K562 (cell line): ENCODE measurements around the gene NMUR1. TPM values are rescaled to one million over a fixed set of nuclear protein-coding genes. Genes with fewer than 3 reads are reported as not detected.

Experiments
- ATAC-seq: fragments of 200-7000 bp; cut with Tn5 transposase; 3 replicates; pipeline ENCODE4 v1.9.1; 2020; ENCODE audit warnings: moderate library complexity
- BruUV-seq: library from RNA; stranded (reverse); fragments of 400-500 nt; replicated peaks from 2 replicates; lab custom pipeline; 2021; lab: Mats Ljungman, UMichigan
- CTCF ChIA-PET: fragments of 300-600 bp; formaldehyde crosslinking; extraction: SDS; loops from one replicate; lab custom pipeline; 2021; ENCODE audit warnings: low intra/inter-chr PET ratio; lab: Yijun Ruan, JAX
- POLR2A ChIA-PET: fragments of 300-600, 350-650 bp; sonication (Branson Sonifier 250); formaldehyde crosslinking; extraction: SDS; loops from one replicate; lab custom pipeline; 2021; ENCODE audit warnings: antibody characterized with exemption, inconsistent platforms; lab: Yijun Ruan, JAX
- DNase-seq, 4 experiments: peaks; one replicate each; pipeline versions ENCODE4 v3.0.0 to v3.0.0-alpha.2; 2011 to 2018; ENCODE audit warnings: low spot score in 3 of 4, mixed read lengths in 3 of 4; ENCODE audit errors: extremely low read depth in 1 of 4
- FAIRE-seq: peaks from 2 replicates; lab custom pipeline; 2011; peaks lifted over from hg19 to GRCh38; lab: Jason Lieb, UNC
- H2AFZ ChIP-seq: 2 replicates; pipeline ENCODE4 v1.6.0; 2011; ENCODE audit warnings: low read depth, low read length, control low read depth, inconsistent platforms
- H3K27ac ChIP-seq: fragments of 200-600 bp; 3 replicates; pipeline ENCODE4 v1.8.0; 2011; ENCODE audit warnings: low read depth, mild to moderate bottlenecking, control low read depth, inconsistent platforms, low read length, moderate library complexity, mixed read lengths; ENCODE audit errors: extremely low read depth
- H3K27me3 ChIP-seq, 2 experiments: fragments of 300-600 bp in 1 of 2; 2 replicates in 1 of 2; 3 replicates in 1 of 2; pipeline versions ENCODE4 v1.6.0 to v1.8.0; 2011; ENCODE audit warnings: inconsistent platforms in 2 of 2, low read length in 2 of 2, mild to moderate bottlenecking in 1 of 2, mixed read lengths in 1 of 2, moderate library complexity in 1 of 2; ENCODE audit not compliant: control insufficient read depth in 2 of 2, insufficient read depth in 2 of 2
- H3K36me3 ChIP-seq: fragments of 300-600 bp; 3 replicates; pipeline ENCODE4 v1.8.0; 2011; ENCODE audit warnings: mild to moderate bottlenecking, low read length, inconsistent platforms; ENCODE audit not compliant: control insufficient read depth, insufficient read depth
- H3K4me1 ChIP-seq, 2 experiments: fragments of 200-600 bp in 1 of 2; replicated peaks in 1 of 2; 2 replicates in 1 of 2; 3 replicates in 1 of 2; pipeline versions ENCODE4 v1.5.1 to v1.8.0; 2011; ENCODE audit warnings: inconsistent platforms in 2 of 2, low read length in 2 of 2, mild to moderate bottlenecking in 1 of 2, mixed read lengths in 1 of 2, moderate library complexity in 1 of 2; ENCODE audit not compliant: control insufficient read depth in 2 of 2, insufficient read depth in 2 of 2
- H3K4me2 ChIP-seq: 2 replicates; pipeline ENCODE4 v1.6.1; 2011; ENCODE audit warnings: low read length, control low read depth, inconsistent platforms, mixed read lengths; ENCODE audit not compliant: insufficient read depth
- H3K4me3 ChIP-seq: fragments of 200-600 bp; sonication (generic), shearing (Covaris generic); 2 replicates; pipeline ENCODE4 v1.5.1; 2016; ENCODE audit warnings: control low read depth, inconsistent platforms
- H3K79me2 ChIP-seq: fragments of 200-600 bp; 3 replicates; pipeline ENCODE4 v1.8.0; 2011; ENCODE audit warnings: low read length, inconsistent platforms; ENCODE audit not compliant: control insufficient read depth, insufficient read depth
- H3K9ac ChIP-seq, 2 experiments: 2 replicates each; pipeline versions ENCODE4 v1.6.0 to v1.6.1; 2011; ENCODE audit warnings: low read depth in 2 of 2, low read length in 2 of 2, control low read depth in 1 of 2, inconsistent platforms in 1 of 2, mild to moderate bottlenecking in 1 of 2, mixed read lengths in 1 of 2; ENCODE audit not compliant: insufficient read depth in 1 of 2
- H3K9me1 ChIP-seq: one replicate; pipeline ENCODE4 v1.6.0; 2011; ENCODE audit warnings: inconsistent platforms, mild to moderate bottlenecking, low read length, moderate library complexity; ENCODE audit not compliant: control insufficient read depth, insufficient read depth
- H3K9me3 ChIP-seq: replicated peaks from 2 replicates; pipeline ENCODE4 v1.5.1; 2011; ENCODE audit warnings: low read depth, low read length, inconsistent platforms; ENCODE audit not compliant: control insufficient read depth, insufficient read depth
- H4K20me1 ChIP-seq: replicated peaks from 2 replicates; pipeline ENCODE4 v1.6.1; 2011; ENCODE audit warnings: low read length, inconsistent platforms, mixed read lengths; ENCODE audit not compliant: control insufficient read depth, insufficient read depth
- ATF1 ChIP-seq, 2 experiments: fragments of 450-650 bp in 1 of 2; IDR thresholded peaks; 2 replicates each; pipeline ENCODE4 v1.6.1; 2016; ENCODE audit warnings: missing compliant biosample characterization in 1 of 2, missing genetic modification characterization in 1 of 2
- ELK3 ChIP-seq: fragments of 450-650 bp; formaldehyde crosslinking; IDR thresholded peaks from 2 replicates; pipeline ENCODE4 v1.4.0; 2020; ENCODE audit warnings: mild to moderate bottlenecking
- FOSL1 ChIP-seq: fragments of 200-800 bp; sonication (Bioruptor generic); conservative IDR thresholded peaks from 2 replicates; pipeline ENCODE4 v1.6.1; 2016; ENCODE audit warnings: missing genetic modification characterization, missing compliant biosample characterization
- LCOR ChIP-seq: sonication (generic); formaldehyde crosslinking; IDR thresholded peaks from 2 replicates; pipeline ENCODE4 v1.8.0; 2022; ENCODE audit warnings: mild to moderate bottlenecking, missing genetic modification reagents
- NFE2L1 ChIP-seq: fragments of 450-650 bp; IDR thresholded peaks from 2 replicates; pipeline ENCODE4 v1.6.1; 2016; ENCODE audit warnings: missing genetic modification characterization, low read depth, mild to moderate bottlenecking, missing compliant biosample characterization, moderate library complexity, borderline replicate concordance
- NR2C1 ChIP-seq, 2 experiments: fragments of 450-650 bp; IDR thresholded peaks; 2 replicates each; pipeline ENCODE4 v1.6.1; 2017; ENCODE audit warnings: mild to moderate bottlenecking in 2 of 2, antibody characterized with exemption in 1 of 2, inconsistent platforms in 1 of 2, missing compliant biosample characterization in 1 of 2, missing genetic modification characterization in 1 of 2
- PCBP2 ChIP-seq: fragments of 200-400 bp; formaldehyde crosslinking; IDR thresholded peaks from 2 replicates; pipeline ENCODE4 v1.6.1; 2018; ENCODE audit warnings: low read length, low read depth, mild to moderate bottlenecking, moderate library complexity; ENCODE audit not compliant: poor library complexity, severe bottlenecking
- POU5F1 ChIP-seq: fragments of 150-350 bp; IDR thresholded peaks from 2 replicates; pipeline ENCODE4 v1.6.1; 2014; ENCODE audit warnings: borderline replicate concordance, low read length, low read depth, mild to moderate bottlenecking; ENCODE audit not compliant: partially characterized antibody
- RCOR1 ChIP-seq, 2 experiments: IDR thresholded peaks; 2 replicates each; pipeline ENCODE4 v1.6.1; 2012; ENCODE audit warnings: low read depth in 2 of 2, low read length in 2 of 2, borderline replicate concordance in 1 of 2, improper control_type of control experiment in 1 of 2
- RNF219 ChIP-seq: fragments of 250-450 bp; sonication (Bioruptor Pico); IDR thresholded peaks from 2 replicates; pipeline ENCODE4 v1.5.0; 2022; ENCODE audit warnings: mild to moderate bottlenecking
- SIN3A ChIP-seq, 2 experiments: fragments of 150-350 bp in 1 of 2; IDR thresholded peaks; 2 replicates each; pipeline ENCODE4 v1.6.1; 2011 to 2016; ENCODE audit warnings: borderline replicate concordance in 2 of 2, low read depth in 2 of 2, low read length in 2 of 2, mild to moderate bottlenecking in 2 of 2, moderate library complexity in 2 of 2; ENCODE audit not compliant: control insufficient read depth in 1 of 2
- SMC3 ChIP-seq: conservative IDR thresholded peaks from 2 replicates; pipeline ENCODE4 v1.6.1; 2011; ENCODE audit warnings: low read depth, low read length, improper control_type of control experiment; ENCODE audit not compliant: insufficient read depth
- TAF9B ChIP-seq: fragments of 450-650 bp; IDR thresholded peaks from 2 replicates; pipeline ENCODE4 v1.6.1; 2018; ENCODE audit warnings: mild to moderate bottlenecking; ENCODE audit not compliant: partially characterized antibody
- WGBS: fragments of 100-300 bp; shearing (Covaris generic); methylation state at CpG from one replicate; pipeline ENCODE4 v1.1.6; 2016; ENCODE audit warnings: low coverage, mixed read lengths; ENCODE audit not compliant: insufficient coverage; ENCODE audit errors: missing lambda C conversion rate; 5-methylcytosine and 5-hydroxymethylcytosine counted together
- in situ Hi-C: fragments of 300-500 bp; cut with MboI; formaldehyde crosslinking; loops from 4 replicates; pipeline ENCODE4 v1.15.0; 2018; ENCODE audit warnings: inconsistent platforms, mixed read lengths
- intact Hi-C: fragments of 100-400 bp; cut with micrococcal nuclease; formaldehyde crosslinking; loops from 2 replicates; pipeline ENCODE4 v1.14.2; 2022
- polyA plus RNA-seq, 8 experiments: library from polyadenylated mRNA; depleted of rRNA in 4 of 8; stranded (reverse) in 5 of 8; unstranded in 3 of 8; fragments of >200 nt; fragmentation: Nextera tagmentation in 2 of 8; fragmentation: Illumina TruSeq in 1 of 8; extraction: Ambion mirVana in 2 of 8; extraction: Trizol in 1 of 8; gene quantifications; 2 replicates each; pipeline versions ENCODE4 v1.2.1 to v1.2.3, GENCODE V29; 2011 to 2014; ENCODE audit warnings: inconsistent platforms in 1 of 8, missing spikeins in 1 of 8
- total RNA-seq, 7 experiments: library from RNA; depleted of rRNA in 6 of 7; stranded (reverse); fragments of >200 nt in 6 of 7; fragmentation: Illumina TruSeq in 2 of 7; extraction: Trizol in 2 of 7; gene quantifications; 2 replicates each; pipeline versions ENCODE4 v1.2.1 to v1.2.3, GENCODE V29; 2011 to 2021; ENCODE audit warnings: low replicate concordance in 1 of 7
- TF ChIP-seq, protein P1 (sequence below): sonication (generic); formaldehyde crosslinking; IDR thresholded peaks from 2 replicates; pipeline ENCODE4 v1.8.1; 2023; ENCODE audit warnings: mild to moderate bottlenecking, missing genetic modification reagents, moderate library complexity
- TF ChIP-seq, protein P2 (sequence below): IDR thresholded peaks from 3 replicates; pipeline ENCODE4 v1.6.1; 2011; ENCODE audit warnings: borderline replicate concordance, mild to moderate bottlenecking; ENCODE audit not compliant: insufficient read length, insufficient read depth

NMUR1 gene
- total and polyA plus RNA-seq, 9 of the 15 experiments (the other 6 are each of a cell fraction or from before 2014, with no cell fraction given), result 0.01 to 0.27 (median 0.15) TPM

DNA sequence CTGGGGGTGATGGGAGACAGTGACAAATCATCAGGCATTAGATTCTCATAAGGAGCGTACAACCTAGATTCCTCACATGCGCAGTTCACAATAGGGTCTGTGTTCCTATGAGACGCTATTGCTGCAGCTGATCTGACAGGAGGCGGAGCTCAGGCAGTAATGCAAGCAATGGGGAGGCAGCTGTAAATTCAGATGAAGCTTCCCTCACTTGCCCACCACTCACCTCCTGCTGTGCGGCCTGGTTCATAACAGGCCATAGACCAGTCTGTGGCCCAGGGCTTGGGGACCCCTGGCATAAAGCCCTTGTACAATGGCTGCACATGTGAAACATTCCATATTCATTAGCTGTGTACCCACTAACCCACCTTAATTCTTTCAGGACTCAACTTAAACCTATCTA lies 18.0 kb downstream of the NMUR1 start:
- H3K9me1 ChIP-seq, result no peaks in the 10 kb centered on the region
- H3K4me2 ChIP-seq, result no peak overlapping the region
- no peaks in the 10 kb centered on the region for H3K9me3 ChIP-seq
- no peaks in the 10 kb centered on the region for H4K20me1 ChIP-seq
- FAIRE-seq, result no peak
- no peak overlapping the region for H3K27ac ChIP-seq
- in situ Hi-C loops, result no loop called here
- POLR2A ChIA-PET, result interaction anchor here (0.9 kb wide), 1 partner anchor 48 kb away, joined by 3 read pairs; the partner anchor contains the start of gene NCL
- no TSS peak for BruUV-seq
- H3K9ac ChIP-seq, result no peak overlapping the region; a peak in 1 of 4 replicates
- DNase-seq, result no peak
- WGBS, result 81% methylated on average over 5 of the region's 5 CpGs
- no peak for ATAC-seq
- H3K27me3 ChIP-seq, result no peaks in the 10 kb centered on the region
- peaks cover 9 to 13% of the 10 kb centered on the region in 2 experiments; a peak in 4 of 5 replicates for H3K4me1 ChIP-seq
- peaks cover 5% of the 10 kb centered on the region; the same call in 1 of the 3 replicates for H3K36me3 ChIP-seq
- CTCF ChIA-PET, result no interaction called here
- H3K79me2 ChIP-seq, result peaks cover 20% of the 10 kb centered on the region
- intact Hi-C loops, result loop anchor here (5.0 kb wide), 1 partner anchor 445 kb away; no protein-coding TSS in a partner anchor
- no peak overlapping the region for H3K4me3 ChIP-seq
- no peak overlapping the region for H2AFZ ChIP-seq
- no peak for TF ChIP-seq ATF1 (CRISPR knock-in tag; IDR thresholded peaks at IDR 0.05)
- TF ChIP-seq ATF1 (tag; IDR thresholded peaks at IDR 0.05), result no peak
- TF ChIP-seq SIN3A (IDR thresholded peaks at IDR 0.05; ENCODE audit: borderline replicate concordance in 2 of 2, control insufficient read depth in 1 of 2, low read depth in 2 of 2, low read length in 2 of 2), result no peak
- TF ChIP-seq, protein P1, sequence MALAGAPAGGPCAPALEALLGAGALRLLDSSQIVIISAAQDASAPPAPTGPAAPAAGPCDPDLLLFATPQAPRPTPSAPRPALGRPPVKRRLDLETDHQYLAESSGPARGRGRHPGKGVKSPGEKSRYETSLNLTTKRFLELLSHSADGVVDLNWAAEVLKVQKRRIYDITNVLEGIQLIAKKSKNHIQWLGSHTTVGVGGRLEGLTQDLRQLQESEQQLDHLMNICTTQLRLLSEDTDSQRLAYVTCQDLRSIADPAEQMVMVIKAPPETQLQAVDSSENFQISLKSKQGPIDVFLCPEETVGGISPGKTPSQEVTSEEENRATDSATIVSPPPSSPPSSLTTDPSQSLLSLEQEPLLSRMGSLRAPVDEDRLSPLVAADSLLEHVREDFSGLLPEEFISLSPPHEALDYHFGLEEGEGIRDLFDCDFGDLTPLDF, result no peak
- TF ChIP-seq TAF9B, result no peak
- no peak for TF ChIP-seq NFE2L1 (tag)
- TF ChIP-seq RNF219 (CRISPR knock-in tag), result no peak
- TF ChIP-seq NR2C1 (IDR thresholded peaks at IDR 0.05), result no peak
- TF ChIP-seq NR2C1 (tag; IDR thresholded peaks at IDR 0.05), result no peak
- no peak for TF ChIP-seq PCBP2
- TF ChIP-seq, protein P2, sequence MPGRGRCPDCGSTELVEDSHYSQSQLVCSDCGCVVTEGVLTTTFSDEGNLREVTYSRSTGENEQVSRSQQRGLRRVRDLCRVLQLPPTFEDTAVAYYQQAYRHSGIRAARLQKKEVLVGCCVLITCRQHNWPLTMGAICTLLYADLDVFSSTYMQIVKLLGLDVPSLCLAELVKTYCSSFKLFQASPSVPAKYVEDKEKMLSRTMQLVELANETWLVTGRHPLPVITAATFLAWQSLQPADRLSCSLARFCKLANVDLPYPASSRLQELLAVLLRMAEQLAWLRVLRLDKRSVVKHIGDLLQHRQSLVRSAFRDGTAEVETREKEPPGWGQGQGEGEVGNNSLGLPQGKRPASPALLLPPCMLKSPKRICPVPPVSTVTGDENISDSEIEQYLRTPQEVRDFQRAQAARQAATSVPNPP, result no peak
- no peak for TF ChIP-seq FOSL1 (tag)
- no peak for TF ChIP-seq ELK3
- no peak for TF ChIP-seq LCOR (CRISPR knock-in tag)
- TF ChIP-seq RCOR1 (IDR thresholded peaks at IDR 0.05; ENCODE audit: borderline replicate concordance in 1 of 2, low read depth in 2 of 2, low read length in 2 of 2), result no peak
- TF ChIP-seq POU5F1, result no peak
- TF ChIP-seq SMC3, result no peak
